K562 (cell line): ENCODE measurements around the gene PDIA2. TPM values are rescaled to one million over a fixed set of nuclear protein-coding genes. Genes with fewer than 3 reads are reported as not detected.

Source experiments
- ATAC-seq: fragments of 200-7000 bp; cut with Tn5 transposase; 3 replicates; pipeline ENCODE4 v1.9.1; 2020; ENCODE audit warnings: moderate library complexity
- BruUV-seq: library from RNA; stranded (reverse); fragments of 400-500 nt; replicated peaks from 2 replicates; lab custom pipeline; 2021; lab: Mats Ljungman, UMichigan
- CTCF ChIA-PET: fragments of 300-600 bp; formaldehyde crosslinking; extraction: SDS; loops from one replicate; lab custom pipeline; 2021; ENCODE audit warnings: low intra/inter-chr PET ratio; lab: Yijun Ruan, JAX
- POLR2A ChIA-PET: fragments of 300-600, 350-650 bp; sonication (Branson Sonifier 250); formaldehyde crosslinking; extraction: SDS; loops from one replicate; lab custom pipeline; 2021; ENCODE audit warnings: antibody characterized with exemption, inconsistent platforms; lab: Yijun Ruan, JAX
- DNase-seq, 4 experiments: peaks; one replicate each; pipeline versions ENCODE4 v3.0.0 to v3.0.0-alpha.2; 2011 to 2018; ENCODE audit warnings: low spot score in 3 of 4, mixed read lengths in 3 of 4; ENCODE audit errors: extremely low read depth in 1 of 4
- FAIRE-seq: peaks from 2 replicates; lab custom pipeline; 2011; peaks lifted over from hg19 to GRCh38; lab: Jason Lieb, UNC
- H2AFZ ChIP-seq: 2 replicates; pipeline ENCODE4 v1.6.0; 2011; ENCODE audit warnings: low read depth, low read length, control low read depth, inconsistent platforms
- H3K27ac ChIP-seq: fragments of 200-600 bp; 3 replicates; pipeline ENCODE4 v1.8.0; 2011; ENCODE audit warnings: low read depth, mild to moderate bottlenecking, control low read depth, inconsistent platforms, low read length, moderate library complexity, mixed read lengths; ENCODE audit errors: extremely low read depth
- H3K27me3 ChIP-seq, 2 experiments: fragments of 300-600 bp in 1 of 2; 2 replicates in 1 of 2; 3 replicates in 1 of 2; pipeline versions ENCODE4 v1.6.0 to v1.8.0; 2011; ENCODE audit warnings: inconsistent platforms in 2 of 2, low read length in 2 of 2, mild to moderate bottlenecking in 1 of 2, mixed read lengths in 1 of 2, moderate library complexity in 1 of 2; ENCODE audit not compliant: control insufficient read depth in 2 of 2, insufficient read depth in 2 of 2
- H3K36me3 ChIP-seq: fragments of 300-600 bp; 3 replicates; pipeline ENCODE4 v1.8.0; 2011; ENCODE audit warnings: mild to moderate bottlenecking, low read length, inconsistent platforms; ENCODE audit not compliant: control insufficient read depth, insufficient read depth
- H3K4me1 ChIP-seq, 2 experiments: fragments of 200-600 bp in 1 of 2; replicated peaks in 1 of 2; 2 replicates in 1 of 2; 3 replicates in 1 of 2; pipeline versions ENCODE4 v1.5.1 to v1.8.0; 2011; ENCODE audit warnings: inconsistent platforms in 2 of 2, low read length in 2 of 2, mild to moderate bottlenecking in 1 of 2, mixed read lengths in 1 of 2, moderate library complexity in 1 of 2; ENCODE audit not compliant: control insufficient read depth in 2 of 2, insufficient read depth in 2 of 2
- H3K4me2 ChIP-seq: 2 replicates; pipeline ENCODE4 v1.6.1; 2011; ENCODE audit warnings: low read length, control low read depth, inconsistent platforms, mixed read lengths; ENCODE audit not compliant: insufficient read depth
- H3K4me3 ChIP-seq: fragments of 200-600 bp; sonication (generic), shearing (Covaris generic); 2 replicates; pipeline ENCODE4 v1.5.1; 2016; ENCODE audit warnings: control low read depth, inconsistent platforms
- H3K79me2 ChIP-seq: fragments of 200-600 bp; 3 replicates; pipeline ENCODE4 v1.8.0; 2011; ENCODE audit warnings: low read length, inconsistent platforms; ENCODE audit not compliant: control insufficient read depth, insufficient read depth
- H3K9ac ChIP-seq, 2 experiments: 2 replicates each; pipeline versions ENCODE4 v1.6.0 to v1.6.1; 2011; ENCODE audit warnings: low read depth in 2 of 2, low read length in 2 of 2, control low read depth in 1 of 2, inconsistent platforms in 1 of 2, mild to moderate bottlenecking in 1 of 2, mixed read lengths in 1 of 2; ENCODE audit not compliant: insufficient read depth in 1 of 2
- H3K9me1 ChIP-seq: one replicate; pipeline ENCODE4 v1.6.0; 2011; ENCODE audit warnings: inconsistent platforms, mild to moderate bottlenecking, low read length, moderate library complexity; ENCODE audit not compliant: control insufficient read depth, insufficient read depth
- H3K9me3 ChIP-seq: replicated peaks from 2 replicates; pipeline ENCODE4 v1.5.1; 2011; ENCODE audit warnings: low read depth, low read length, inconsistent platforms; ENCODE audit not compliant: control insufficient read depth, insufficient read depth
- H4K20me1 ChIP-seq: replicated peaks from 2 replicates; pipeline ENCODE4 v1.6.1; 2011; ENCODE audit warnings: low read length, inconsistent platforms, mixed read lengths; ENCODE audit not compliant: control insufficient read depth, insufficient read depth
- ARID3B ChIP-seq: fragments of 250-450 bp; sonication (Bioruptor Pico); IDR thresholded peaks from 2 replicates; pipeline ENCODE4 v1.4.0; 2020; ENCODE audit warnings: borderline replicate concordance
- CEBPG ChIP-seq, 3 experiments: fragments of 200-800 bp in 1 of 3; sonication (Bioruptor generic) in 1 of 3; sonication (generic) in 1 of 3; formaldehyde crosslinking in 1 of 3; IDR thresholded peaks in 2 of 3; conservative IDR thresholded peaks in 1 of 3; 2 replicates each; pipeline versions ENCODE4 v1.6.1 to v1.8.0; 2016 to 2022; ENCODE audit warnings: missing compliant biosample characterization in 2 of 3, missing genetic modification characterization in 2 of 3, mild to moderate bottlenecking in 1 of 3, missing genetic modification reagents in 1 of 3
- GATA2 ChIP-seq: sonication (generic); formaldehyde crosslinking; IDR thresholded peaks from 2 replicates; pipeline ENCODE4 v1.4.0; 2020; ENCODE audit warnings: mild to moderate bottlenecking, missing genetic modification reagents
- MNT ChIP-seq, 2 experiments: fragments of 450-650 bp; conservative IDR thresholded peaks; 2 replicates each; pipeline ENCODE4 v1.6.1; 2017; ENCODE audit warnings: mild to moderate bottlenecking in 2 of 2, moderate library complexity in 2 of 2
- PHF21A ChIP-seq: fragments of 450-650 bp; IDR thresholded peaks from 2 replicates; pipeline ENCODE4 v1.6.1; 2017; ENCODE audit warnings: low read depth, borderline replicate concordance
- RFX1 ChIP-seq: fragments of 450-650 bp; IDR thresholded peaks from 2 replicates; pipeline ENCODE4 v1.6.1; 2016; ENCODE audit warnings: mild to moderate bottlenecking, moderate library complexity
- ZHX1 ChIP-seq: fragments of 150-350 bp; conservative IDR thresholded peaks from 2 replicates; pipeline ENCODE4 v1.6.1; 2014; ENCODE audit warnings: low read length
- ZNF282 ChIP-seq: sonication (generic); formaldehyde crosslinking; IDR thresholded peaks from 2 replicates; pipeline ENCODE4 v1.8.1; 2023; ENCODE audit warnings: missing genetic modification reagents
- WGBS: fragments of 100-300 bp; shearing (Covaris generic); methylation state at CpG from one replicate; pipeline ENCODE4 v1.1.6; 2016; ENCODE audit warnings: low coverage, mixed read lengths; ENCODE audit not compliant: insufficient coverage; ENCODE audit errors: missing lambda C conversion rate; 5-methylcytosine and 5-hydroxymethylcytosine counted together
- in situ Hi-C: fragments of 300-500 bp; cut with MboI; formaldehyde crosslinking; loops from 4 replicates; pipeline ENCODE4 v1.15.0; 2018; ENCODE audit warnings: inconsistent platforms, mixed read lengths
- intact Hi-C: fragments of 100-400 bp; cut with micrococcal nuclease; formaldehyde crosslinking; loops from 2 replicates; pipeline ENCODE4 v1.14.2; 2022
- polyA plus RNA-seq, 8 experiments: library from polyadenylated mRNA; depleted of rRNA in 4 of 8; stranded (reverse) in 5 of 8; unstranded in 3 of 8; fragments of >200 nt; fragmentation: Nextera tagmentation in 2 of 8; fragmentation: Illumina TruSeq in 1 of 8; extraction: Ambion mirVana in 2 of 8; extraction: Trizol in 1 of 8; gene quantifications; 2 replicates each; pipeline versions ENCODE4 v1.2.1 to v1.2.3, GENCODE V29; 2011 to 2014; ENCODE audit warnings: inconsistent platforms in 1 of 8, missing spikeins in 1 of 8
- total RNA-seq, 7 experiments: library from RNA; depleted of rRNA in 6 of 7; stranded (reverse); fragments of >200 nt in 6 of 7; fragmentation: Illumina TruSeq in 2 of 7; extraction: Trizol in 2 of 7; gene quantifications; 2 replicates each; pipeline versions ENCODE4 v1.2.1 to v1.2.3, GENCODE V29; 2011 to 2021; ENCODE audit warnings: low replicate concordance in 1 of 7
- TF ChIP-seq, protein P1 (sequence below): fragments of 250-450 bp; sonication (Bioruptor Pico); IDR thresholded peaks from 2 replicates; pipeline ENCODE4 v1.8.0; 2021; ENCODE audit warnings: moderate library complexity, mild to moderate bottlenecking, inconsistent platforms
- TF ChIP-seq, protein P2 (sequence below): sonication (generic); formaldehyde crosslinking; IDR thresholded peaks from 2 replicates; pipeline ENCODE4 v1.8.0; 2022; ENCODE audit warnings: missing genetic modification reagents, mild to moderate bottlenecking, borderline replicate concordance

PDIA2 gene
- total and polyA plus RNA-seq, 9 of the 15 experiments (the other 6 are each of a cell fraction or from before 2014, with no cell fraction given) = 0.13 to 0.92 (median 0.23) TPM; not detected in 4

DNA sequence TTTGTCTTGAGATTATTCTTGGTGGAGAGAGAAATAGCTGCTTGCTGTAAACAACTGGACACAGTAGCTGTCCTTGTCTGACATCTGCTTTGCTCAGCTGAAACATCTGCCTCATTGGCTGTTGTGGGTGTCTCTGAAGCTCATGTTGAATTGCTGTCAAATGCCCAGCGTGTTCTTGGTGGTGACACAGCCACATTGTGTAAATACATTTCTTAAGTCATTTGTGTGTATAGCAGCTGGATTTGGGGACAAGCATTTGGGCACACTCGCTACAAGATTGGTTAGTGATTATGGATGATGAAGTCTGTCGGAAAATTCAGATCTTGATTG lies 43.1 kb upstream of the PDIA2 start:
- ChIA-PET POLR2A (interaction anchor here (0.8 to 1.5 kb wide), 4 partner anchors 9 to 103 kb away, joined by 3 to 7 read pairs (median 5); partner anchors contain the start of gene LUC7L), CTCF (no interaction called here)
- H3K79me2 ChIP-seq = peaks cover 49% of the 10 kb centered on the region
- no peaks in the 10 kb centered on the region for H3K27me3 ChIP-seq
- ATAC-seq (peak; percentile 19; the same call in 2 of the 3 replicates), FAIRE-seq (peak; percentile 79), DNase-seq (peak in 2 of 4 experiments; percentile 20 to 41)
- intact Hi-C loops = loop anchor here (5.0 kb wide), 1 partner anchor 112 kb away; the partner anchor contains the start of gene AXIN1
- H3K4me2 ChIP-seq = peak overlapping the region; percentile 28
- no peaks in the 10 kb centered on the region for H3K36me3 ChIP-seq
- H3K9ac ChIP-seq = peak overlapping the region; percentile 24 to 43; a peak in 2 of 4 replicates
- H3K27ac ChIP-seq = peak overlapping the region; percentile 53; the same call in 2 of the 3 replicates
- no peak overlapping the region for H3K4me3 ChIP-seq
- WGBS = 12% methylated on average over 3 of the region's 3 CpGs
- H4K20me1 ChIP-seq = no peaks in the 10 kb centered on the region
- H2AFZ ChIP-seq = 0 out of 2 replicates have a peak overlapping the region, but pooled peaks have one; percentile 1
- no peaks in the 10 kb centered on the region for H3K9me1 ChIP-seq
- H3K4me1 ChIP-seq = peaks cover 21 to 37% of the 10 kb centered on the region in 2 experiments
- in situ Hi-C loops = no loop called here
- no peaks in the 10 kb centered on the region; the same call in 1 of the 2 replicates for H3K9me3 ChIP-seq
- no TSS peak for BruUV-seq
- TF ChIP-seq MNT (conservative IDR thresholded peaks at IDR 0.05) (0 out of 4 replicates have a peak, but pooled peaks of 1 of the 2 experiments have one; percentile 16), ARID3B (CRISPR knock-in tag) (no peak), RFX1 (no peak), ZHX1 (no peak), ZNF282 (no peak), GATA2 (CRISPR knock-in tag) (no peak), PHF21A (no peak), CEBPG (CRISPR knock-in tag; IDR thresholded peaks at IDR 0.05) (no peak), CEBPG (tag; conservative IDR thresholded peaks at IDR 0.05 in 1 of 2, IDR thresholded peaks at IDR 0.05 in 1 of 2) (no peak)
- TF ChIP-seq, protein P1, sequence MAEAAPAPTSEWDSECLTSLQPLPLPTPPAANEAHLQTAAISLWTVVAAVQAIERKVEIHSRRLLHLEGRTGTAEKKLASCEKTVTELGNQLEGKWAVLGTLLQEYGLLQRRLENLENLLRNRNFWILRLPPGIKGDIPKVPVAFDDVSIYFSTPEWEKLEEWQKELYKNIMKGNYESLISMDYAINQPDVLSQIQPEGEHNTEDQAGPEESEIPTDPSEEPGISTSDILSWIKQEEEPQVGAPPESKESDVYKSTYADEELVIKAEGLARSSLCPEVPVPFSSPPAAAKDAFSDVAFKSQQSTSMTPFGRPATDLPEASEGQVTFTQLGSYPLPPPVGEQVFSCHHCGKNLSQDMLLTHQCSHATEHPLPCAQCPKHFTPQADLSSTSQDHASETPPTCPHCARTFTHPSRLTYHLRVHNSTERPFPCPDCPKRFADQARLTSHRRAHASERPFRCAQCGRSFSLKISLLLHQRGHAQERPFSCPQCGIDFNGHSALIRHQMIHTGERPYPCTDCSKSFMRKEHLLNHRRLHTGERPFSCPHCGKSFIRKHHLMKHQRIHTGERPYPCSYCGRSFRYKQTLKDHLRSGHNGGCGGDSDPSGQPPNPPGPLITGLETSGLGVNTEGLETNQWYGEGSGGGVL (CRISPR knock-in tag) = no peak
- TF ChIP-seq, protein P2, sequence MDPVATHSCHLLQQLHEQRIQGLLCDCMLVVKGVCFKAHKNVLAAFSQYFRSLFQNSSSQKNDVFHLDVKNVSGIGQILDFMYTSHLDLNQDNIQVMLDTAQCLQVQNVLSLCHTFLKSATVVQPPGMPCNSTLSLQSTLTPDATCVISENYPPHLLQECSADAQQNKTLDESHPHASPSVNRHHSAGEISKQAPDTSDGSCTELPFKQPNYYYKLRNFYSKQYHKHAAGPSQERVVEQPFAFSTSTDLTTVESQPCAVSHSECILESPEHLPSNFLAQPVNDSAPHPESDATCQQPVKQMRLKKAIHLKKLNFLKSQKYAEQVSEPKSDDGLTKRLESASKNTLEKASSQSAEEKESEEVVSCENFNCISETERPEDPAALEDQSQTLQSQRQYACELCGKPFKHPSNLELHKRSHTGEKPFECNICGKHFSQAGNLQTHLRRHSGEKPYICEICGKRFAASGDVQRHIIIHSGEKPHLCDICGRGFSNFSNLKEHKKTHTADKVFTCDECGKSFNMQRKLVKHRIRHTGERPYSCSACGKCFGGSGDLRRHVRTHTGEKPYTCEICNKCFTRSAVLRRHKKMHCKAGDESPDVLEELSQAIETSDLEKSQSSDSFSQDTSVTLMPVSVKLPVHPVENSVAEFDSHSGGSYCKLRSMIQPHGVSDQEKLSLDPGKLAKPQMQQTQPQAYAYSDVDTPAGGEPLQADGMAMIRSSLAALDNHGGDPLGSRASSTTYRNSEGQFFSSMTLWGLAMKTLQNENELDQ = no peak
